GM20000 (cell line): ENCODE measurements around the gene ACY1.

ENCODE experiments used
- DNase-seq: peaks from one replicate; pipeline ENCODE4 v3.0.0; 2012; ENCODE audit warnings: low spot score
- CTCF ChIP-seq: IDR thresholded peaks from 2 replicates; pipeline ENCODE4 v1.5.1; 2012; ENCODE audit warnings: mild to moderate bottlenecking, control low read depth; ENCODE audit errors: extremely low read depth, missing control alignments

The ACY1 gene

DNA sequence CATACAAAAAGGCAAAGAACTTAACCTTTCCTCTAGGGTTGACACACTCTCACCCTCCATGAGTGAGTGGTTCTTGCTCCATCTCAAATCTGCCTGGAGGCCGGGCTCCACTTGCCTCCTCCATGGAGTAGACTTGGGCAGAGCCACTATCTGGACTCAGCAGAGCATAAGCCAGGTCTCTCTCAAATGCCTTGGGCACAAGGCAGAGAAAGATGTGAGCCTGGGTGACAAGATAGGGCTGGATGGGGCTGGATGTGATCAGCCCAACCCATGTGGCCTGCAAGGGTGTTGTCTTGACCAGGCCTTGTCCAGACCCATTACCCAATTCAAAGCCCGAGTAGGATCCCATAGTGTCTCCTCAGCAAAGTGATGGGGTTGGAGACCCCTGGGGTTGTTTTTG is 16.5 kb downstream of the ACY1 start:
- TF ChIP-seq CTCF, result no peak
- no peak for DNase-seq

- DNase-seq, result peak; percentile 90
- TF ChIP-seq CTCF, result peak; percentile 99
Measured at GRCh38 chr3:52001443-52001974, 18.2 kb downstream of the ACY1 start.

DNA sequence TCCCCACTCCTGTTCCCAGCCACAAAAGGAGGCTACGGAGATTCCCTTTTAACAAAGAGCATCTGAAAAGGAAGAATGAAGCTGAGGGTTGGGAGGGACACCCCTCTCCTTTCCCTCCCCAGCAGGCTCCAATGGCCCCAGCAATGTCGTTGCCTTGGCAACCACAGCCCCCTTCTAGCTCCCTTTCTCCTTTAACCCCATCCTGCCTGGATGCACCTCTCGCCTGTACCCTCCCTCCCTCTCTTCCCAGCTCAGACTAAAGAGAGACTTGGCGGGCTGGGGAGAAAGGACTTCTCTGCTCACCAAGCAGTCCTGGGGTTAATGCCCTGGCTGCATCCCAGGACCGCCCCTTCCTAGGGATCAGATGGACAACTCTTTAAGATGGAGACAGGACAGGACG is 19.4 kb downstream of the ACY1 start:
- DNase-seq, result no peak
- no peak for TF ChIP-seq CTCF

DNA sequence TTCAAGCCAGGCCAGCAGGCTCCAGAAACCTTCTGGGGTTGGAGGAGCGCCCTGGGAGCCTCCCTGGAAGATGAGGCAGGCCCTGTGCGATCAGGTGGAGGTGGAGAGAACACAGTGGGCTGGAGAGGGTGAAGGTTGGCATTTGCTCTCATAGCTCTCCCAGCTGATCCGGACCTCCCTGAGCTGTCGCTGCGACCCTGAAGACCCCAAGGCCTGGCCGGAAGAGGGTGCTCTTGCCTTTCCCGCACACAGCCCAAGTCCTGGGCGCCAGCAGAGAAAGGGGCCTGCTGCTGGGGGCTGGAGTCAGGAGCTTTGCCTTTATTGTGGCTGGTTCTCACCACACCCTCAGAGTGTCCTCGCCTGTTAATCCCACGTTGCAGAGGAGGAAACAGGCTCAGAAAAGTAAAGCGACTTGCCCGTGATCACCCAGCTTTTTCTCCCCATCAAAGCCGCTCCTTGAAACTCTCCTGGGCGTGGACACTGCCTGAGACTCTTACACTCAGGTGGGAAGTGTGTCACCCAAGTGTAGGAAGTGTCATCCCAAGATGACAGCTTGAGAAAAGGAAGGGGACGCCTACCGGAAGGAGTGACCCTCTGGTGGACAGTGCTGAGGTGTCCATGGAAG is 20.9 kb downstream of the ACY1 start:
- TF ChIP-seq CTCF, result no peak
- DNase-seq, result no peak

- no peak for TF ChIP-seq CTCF
- no peak for DNase-seq
Measured at GRCh38 chr3:52004906-52005395, 21.6 kb downstream of the ACY1 start.

DNA sequence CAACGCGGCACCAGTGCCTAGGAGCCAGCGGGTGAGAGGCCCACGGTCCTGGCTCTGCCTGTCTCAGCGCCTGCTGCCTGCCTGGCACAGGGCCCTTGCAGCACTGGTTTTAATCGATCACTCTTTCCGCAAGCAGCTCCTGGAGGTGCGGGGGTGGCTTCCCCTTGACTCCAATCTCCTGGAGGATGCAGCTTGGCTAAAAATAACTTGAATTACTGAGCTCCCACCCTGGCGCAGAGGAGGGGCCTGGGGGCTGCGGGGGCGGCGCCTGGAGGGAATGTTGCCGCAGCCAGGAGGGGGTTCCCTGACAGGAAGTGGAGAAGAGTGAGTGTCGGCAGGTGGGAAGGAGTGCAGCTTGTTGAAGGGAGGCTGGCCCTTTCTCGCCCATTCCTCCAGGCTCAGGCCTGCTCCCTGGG is 22.2 kb downstream of the ACY1 start:
- TF ChIP-seq CTCF, result no peak
- no peak for DNase-seq

- no peak for DNase-seq
- no peak for TF ChIP-seq CTCF
Measured at GRCh38 chr3:52006017-52006819, 22.9 kb downstream of the ACY1 start.
